GM23248 (cell line): ENCODE data around the gene TMEM163. TPM values are rescaled to one million over a fixed set of nuclear protein-coding genes. Genes with fewer than 3 reads are reported as not detected.

Experiments
- DNase-seq: peaks from one replicate; pipeline ENCODE4 v3.0.0-alpha.2; 2015
- H2AFZ ChIP-seq: fragments of 200-600 bp; sonication (generic); 2 replicates; pipeline ENCODE4 v1.6.1; 2016; ENCODE audit warnings: antibody characterized with exemption
- H3F3A ChIP-seq: fragments of 200-600 bp; sonication (generic); 2 replicates; pipeline ENCODE4 v1.6.1; 2016; ENCODE audit warnings: mild to moderate bottlenecking, antibody characterized with exemption, mixed run types; ENCODE audit not compliant: insufficient read depth
- H3K27ac ChIP-seq: fragments of 200-600 bp; sonication (generic); 2 replicates; pipeline ENCODE4 v1.5.1; 2016; ENCODE audit warnings: mild to moderate bottlenecking
- H3K27me3 ChIP-seq: fragments of 200-600 bp; sonication (generic); replicated peaks from 2 replicates; pipeline ENCODE4 v1.6.1; 2016; ENCODE audit warnings: mild to moderate bottlenecking; ENCODE audit not compliant: insufficient read depth
- H3K36me3 ChIP-seq: fragments of 200-600 bp; sonication (generic); 2 replicates; pipeline ENCODE4 v1.6.1; 2016; ENCODE audit warnings: low read depth, mild to moderate bottlenecking
- H3K4me1 ChIP-seq: fragments of 200-600 bp; sonication (generic); 2 replicates; pipeline ENCODE4 v1.6.1; 2016; ENCODE audit warnings: mild to moderate bottlenecking; ENCODE audit not compliant: insufficient read depth
- H3K4me2 ChIP-seq: fragments of 200-600 bp; sonication (generic); one replicate; pipeline ENCODE4 v1.6.1; 2016; ENCODE audit warnings: mild to moderate bottlenecking; ENCODE audit not compliant: unreplicated experiment
- H3K4me3 ChIP-seq: fragments of 200-600 bp; sonication (generic); 2 replicates; pipeline ENCODE4 v1.5.1; 2016; ENCODE audit warnings: mild to moderate bottlenecking
- H3K79me2 ChIP-seq: fragments of 200-600 bp; sonication (generic); 2 replicates; pipeline ENCODE4 v1.6.1; 2016; ENCODE audit warnings: mild to moderate bottlenecking; ENCODE audit not compliant: insufficient read depth
- H3K9ac ChIP-seq: fragments of 200-600 bp; sonication (generic); 2 replicates; pipeline ENCODE4 v1.6.1; 2016; ENCODE audit warnings: mild to moderate bottlenecking
- H3K9me2 ChIP-seq: fragments of 200-600 bp; sonication (generic); 2 replicates; pipeline ENCODE4 v1.6.1; 2016; ENCODE audit warnings: mixed run types, mild to moderate bottlenecking, moderate library complexity; ENCODE audit not compliant: insufficient read depth
- H3K9me3 ChIP-seq: fragments of 200-600 bp; sonication (generic); one replicate; pipeline ENCODE4 v1.6.1; 2017; ENCODE audit warnings: low read depth
- H4K20me1 ChIP-seq: fragments of 200-600 bp; sonication (generic); 2 replicates; pipeline ENCODE4 v1.6.0; 2016; ENCODE audit not compliant: insufficient read depth
- EZH2 ChIP-seq: fragments of 200-600 bp; sonication (generic); IDR thresholded peaks from 2 replicates; pipeline ENCODE4 v1.6.1; 2018; ENCODE audit warnings: antibody characterized with exemption, mild to moderate bottlenecking; ENCODE audit not compliant: insufficient read depth, poor library complexity, severe bottlenecking
- EZH2phosphoT487 ChIP-seq: fragments of 200-600 bp; sonication (generic); IDR thresholded peaks from 2 replicates; pipeline ENCODE4 v1.6.1; 2018; ENCODE audit warnings: antibody characterized with exemption, moderate library complexity, mild to moderate bottlenecking, low read depth; ENCODE audit not compliant: insufficient read depth
- WGBS, 2 experiments: methylation state at CpG; one replicate each; pipeline ENCODE4 v1.1.6; 2015 to 2017; ENCODE audit warnings: low lambda C conversion rate in 2 of 2, low coverage in 1 of 2; ENCODE audit errors: missing lambda C conversion rate in 2 of 2; 5-methylcytosine and 5-hydroxymethylcytosine counted together
- in situ Hi-C: fragments of 300-500 bp; cut with MboI; formaldehyde crosslinking; loops from 2 replicates; pipeline ENCODE4 v1.15.0; 2020
- polyA plus RNA-seq: library from polyadenylated mRNA; unstranded; fragments of >200 nt; fragmentation: Nextera tagmentation; extraction: Ambion mirVana; gene quantifications from 2 replicates; pipeline ENCODE4 v1.2.1, GENCODE V29; 2016
- total RNA-seq: library from RNA; depleted of rRNA; stranded (reverse); fragments of >200 nt; shearing (Covaris generic); gene quantifications from 2 replicates; pipeline ENCODE4 v1.2.3, GENCODE V29; 2014

TMEM163 gene
- total and polyA plus RNA-seq, 2 experiments from 2014 or later: not detected

GRCh38 chr2:134451347-134451630 is 267.5 kb downstream of the TMEM163 start:
- H4K20me1 ChIP-seq: no peaks in the 10 kb centered on the region
- in situ Hi-C loops: no loop called here
- H3K9me2 ChIP-seq: no peaks in the 10 kb centered on the region
- H3K4me2 ChIP-seq: no peak overlapping the region
- peaks cover 4% of the 10 kb centered on the region; the same call in 1 of the 2 replicates for H3K4me1 ChIP-seq
- DNase-seq: no peak
- H2AFZ ChIP-seq: no peak overlapping the region
- no peak overlapping the region for H3K9ac ChIP-seq
- no peak overlapping the region for H3K4me3 ChIP-seq
- H3F3A ChIP-seq: no peaks in the 10 kb centered on the region
- H3K9me3 ChIP-seq: no peaks in the 10 kb centered on the region
- H3K27me3 ChIP-seq: no peaks in the 10 kb centered on the region
- H3K79me2 ChIP-seq: no peaks in the 10 kb centered on the region
- no peaks in the 10 kb centered on the region for H3K36me3 ChIP-seq
- TF ChIP-seq EZH2phosphoT487 (no peak), EZH2 (no peak)
- H3K27ac ChIP-seq: no peak overlapping the region
- WGBS, 2 experiments: 75 to 76% methylated on average over 2 of the region's 2 CpGs

DNA sequence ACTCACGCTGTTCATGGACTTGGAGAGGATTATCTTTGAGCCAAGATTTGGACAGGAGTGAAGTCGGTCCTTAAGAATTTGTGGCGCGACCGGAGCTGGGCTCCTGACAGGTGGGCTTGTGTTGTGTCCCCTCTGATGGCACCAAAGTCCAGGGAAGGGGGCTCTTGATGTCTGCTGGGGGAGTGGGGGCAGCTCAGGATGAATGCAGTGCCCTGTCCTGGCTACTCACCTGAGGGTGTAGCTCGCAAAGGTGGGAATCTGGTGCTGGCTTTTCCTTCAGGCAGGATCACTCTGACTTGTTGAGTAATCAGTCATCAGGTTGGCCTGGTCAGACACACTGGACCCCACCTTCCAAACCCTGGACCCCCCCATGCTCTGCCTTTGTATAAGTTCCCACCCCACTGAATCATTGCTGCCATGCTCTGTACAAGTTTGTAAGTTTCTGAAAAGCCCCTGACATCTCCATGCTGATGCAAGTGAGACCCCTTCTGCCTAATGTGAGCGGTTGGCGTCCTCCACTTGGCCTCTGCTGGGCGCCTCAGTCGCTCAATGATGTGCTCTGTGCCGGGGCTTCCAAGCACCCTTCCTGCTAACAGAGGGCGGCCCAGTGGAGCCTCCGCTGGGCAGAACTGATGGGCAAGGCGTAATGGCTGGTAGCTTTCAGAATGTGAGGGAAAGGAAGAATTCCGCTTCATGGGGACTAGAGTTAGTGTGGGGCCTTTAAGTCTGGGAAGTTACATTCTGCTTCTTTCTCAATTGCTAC is 268.9 kb downstream of the TMEM163 start:
- DNase-seq: no peak
- 96% methylated on average over 15 of the region's 15 CpGs for WGBS, 2 experiments

DNA sequence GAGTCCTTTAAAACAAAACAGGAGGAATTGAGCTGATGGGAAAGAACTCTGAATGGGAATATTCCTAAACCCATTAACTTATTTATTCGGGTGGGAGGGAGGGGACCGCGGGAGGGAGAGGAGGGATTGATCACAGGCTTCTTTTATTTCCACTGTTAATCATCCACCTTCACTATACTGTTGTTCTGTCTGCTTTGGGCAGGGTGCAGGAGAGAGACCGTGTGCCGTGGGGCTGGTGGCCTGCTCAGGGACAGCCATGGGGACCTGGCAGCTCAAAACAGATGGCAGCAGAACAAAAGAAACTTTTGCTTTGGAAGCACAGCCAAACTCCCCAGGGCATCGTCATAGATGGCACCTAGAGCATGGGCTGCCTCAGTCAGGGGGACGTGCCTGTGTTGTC is 269.6 kb downstream of the TMEM163 start:
- no peaks in the 10 kb centered on the region for H3K9me3 ChIP-seq
- H3K27ac ChIP-seq: no peak overlapping the region
- no peaks in the 10 kb centered on the region for H3K9me2 ChIP-seq
- H3K4me2 ChIP-seq: no peak overlapping the region
- no peaks in the 10 kb centered on the region for H4K20me1 ChIP-seq
- 89 to 92% methylated on average over 6 to 7 of the region's 7 CpGs for WGBS, 2 experiments
- TF ChIP-seq EZH2: no peak
- no peak for TF ChIP-seq EZH2phosphoT487
- no peaks in the 10 kb centered on the region for H3K27me3 ChIP-seq
- no peak overlapping the region for H2AFZ ChIP-seq
- in situ Hi-C loops: no loop called here
- no peaks in the 10 kb centered on the region for H3K79me2 ChIP-seq
- H3K9ac ChIP-seq: no peak overlapping the region
- no peak for DNase-seq
- H3K36me3 ChIP-seq: no peaks in the 10 kb centered on the region
- peaks cover 8% of the 10 kb centered on the region; the same call in 1 of the 2 replicates for H3K4me1 ChIP-seq
- no peak overlapping the region for H3K4me3 ChIP-seq
- no peaks in the 10 kb centered on the region for H3F3A ChIP-seq

More for the DNA sequence above, 268.9 kb downstream of the TMEM163 start:
- no peak overlapping the region for H2AFZ ChIP-seq
- no peak overlapping the region for H3K27ac ChIP-seq
- no peaks in the 10 kb centered on the region for H3K27me3 ChIP-seq
- peaks cover 8% of the 10 kb centered on the region; the same call in 1 of the 2 replicates for H3K4me1 ChIP-seq
- in situ Hi-C loops: no loop called here
- TF ChIP-seq EZH2phosphoT487: no peak
- TF ChIP-seq EZH2: no peak
- no peaks in the 10 kb centered on the region for H3K9me2 ChIP-seq
- no peak overlapping the region for H3K4me3 ChIP-seq
- H3K4me2 ChIP-seq: no peak overlapping the region
- H3K9me3 ChIP-seq: no peaks in the 10 kb centered on the region
- no peaks in the 10 kb centered on the region for H4K20me1 ChIP-seq
- no peak overlapping the region for H3K9ac ChIP-seq
- H3K36me3 ChIP-seq: no peaks in the 10 kb centered on the region
- H3F3A ChIP-seq: no peaks in the 10 kb centered on the region
- H3K79me2 ChIP-seq: no peaks in the 10 kb centered on the region

- H4K20me1 ChIP-seq: no peaks in the 10 kb centered on the region
- peaks cover 8% of the 10 kb centered on the region; the same call in 1 of the 2 replicates for H3K4me1 ChIP-seq
- no peak overlapping the region for H3K27ac ChIP-seq
- H3K79me2 ChIP-seq: no peaks in the 10 kb centered on the region
- H3F3A ChIP-seq: no peaks in the 10 kb centered on the region
- TF ChIP-seq EZH2 (no peak), EZH2phosphoT487 (no peak)
- WGBS, 2 experiments: 94 to 99% methylated on average over 6 of the region's 6 CpGs
- no peak overlapping the region for H2AFZ ChIP-seq
- H3K9me2 ChIP-seq: no peaks in the 10 kb centered on the region
- H3K27me3 ChIP-seq: no peaks in the 10 kb centered on the region
- H3K9me3 ChIP-seq: no peaks in the 10 kb centered on the region
- H3K9ac ChIP-seq: no peak overlapping the region
- H3K36me3 ChIP-seq: no peaks in the 10 kb centered on the region
- no peak for DNase-seq
- no peak overlapping the region for H3K4me3 ChIP-seq
- in situ Hi-C loops: no loop called here
- H3K4me2 ChIP-seq: no peak overlapping the region
These were observed 270.1 kb downstream of the TMEM163 start for GRCh38 chr2:134448650-134449049.
